ENCODE results near the gene EXOC7.

- TF ChIP-seq JUND (IDR thresholded peaks at IDR 0.05) (no peak), RAD21 (IDR thresholded peaks at IDR 0.05; ENCODE audit: low read depth) (no peak), EZH2 (IDR thresholded peaks at IDR 0.05) (no peak), EZH2phosphoT487 (IDR thresholded peaks at IDR 0.05; ENCODE audit: borderline replicate concordance) (no peak), POLR2A (IDR thresholded peaks at IDR 0.05; ENCODE audit: borderline replicate concordance, extremely low read depth, insufficient read depth, insufficient read length) (no peak), ATF3 (IDR thresholded peaks at IDR 0.05) (no peak), TCF7L2 (IDR thresholded peaks at IDR 0.05; ENCODE audit: borderline replicate concordance, extremely low read depth, insufficient read depth, insufficient read length) (no peak)
- TF ChIP-seq, protein P1, sequence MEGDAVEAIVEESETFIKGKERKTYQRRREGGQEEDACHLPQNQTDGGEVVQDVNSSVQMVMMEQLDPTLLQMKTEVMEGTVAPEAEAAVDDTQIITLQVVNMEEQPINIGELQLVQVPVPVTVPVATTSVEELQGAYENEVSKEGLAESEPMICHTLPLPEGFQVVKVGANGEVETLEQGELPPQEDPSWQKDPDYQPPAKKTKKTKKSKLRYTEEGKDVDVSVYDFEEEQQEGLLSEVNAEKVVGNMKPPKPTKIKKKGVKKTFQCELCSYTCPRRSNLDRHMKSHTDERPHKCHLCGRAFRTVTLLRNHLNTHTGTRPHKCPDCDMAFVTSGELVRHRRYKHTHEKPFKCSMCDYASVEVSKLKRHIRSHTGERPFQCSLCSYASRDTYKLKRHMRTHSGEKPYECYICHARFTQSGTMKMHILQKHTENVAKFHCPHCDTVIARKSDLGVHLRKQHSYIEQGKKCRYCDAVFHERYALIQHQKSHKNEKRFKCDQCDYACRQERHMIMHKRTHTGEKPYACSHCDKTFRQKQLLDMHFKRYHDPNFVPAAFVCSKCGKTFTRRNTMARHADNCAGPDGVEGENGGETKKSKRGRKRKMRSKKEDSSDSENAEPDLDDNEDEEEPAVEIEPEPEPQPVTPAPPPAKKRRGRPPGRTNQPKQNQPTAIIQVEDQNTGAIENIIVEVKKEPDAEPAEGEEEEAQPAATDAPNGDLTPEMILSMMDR (IDR thresholded peaks at IDR 0.05 in 2 of 3, conservative IDR thresholded peaks at IDR 0.05 in 1 of 3; ENCODE audit: borderline replicate concordance in 1 of 3, insufficient read depth in 1 of 3, low read depth in 2 of 3, low read length in 2 of 3), result no peak
Observed at GRCh38 chr17:76046064-76046463, 57.5 kb downstream of the EXOC7 start.
